ENCODE measurements around the gene UBALD2. TPM values are rescaled to one million over a fixed set of nuclear protein-coding genes. Genes with fewer than 3 reads are reported as not detected.
A peak's percentile ranks its signal among the peaks of the same experiment; 100 is the strongest.

Gene UBALD2
- total and polyA plus RNA-seq, 8 donors = 1.8 to 49.5 (median 38.7) TPM

- WGBS, 5 donors = 76 to 82% (median 80%) methylated on average over 5 of the region's 5 CpGs
- H3K4me3 ChIP-seq = no peak overlapping the region
- H3K4me1 ChIP-seq = peaks cover under 1 to 5% (median 3%) of the 10 kb centered on the region in 4 donors
- H3K36me3 ChIP-seq = no peaks in the 10 kb centered on the region
- peaks cover 0 to 7% (median 0%) of the 10 kb centered on the region in 3 donors for H3K27me3 ChIP-seq
- intact Hi-C loops (cut with DNase I; ENCODE audit: low total_unique reads) = no loop called here
- H3K9me3 ChIP-seq = no peaks in the 10 kb centered on the region
- no peak for DNase-seq
- TF ChIP-seq CTCF (IDR thresholded peaks at IDR 0.05) (no peak), POLR2A (IDR thresholded peaks at IDR 0.05) (no peak), EP300 (IDR thresholded peaks at IDR 0.05) (no peak), POLR2AphosphoS5 (IDR thresholded peaks at IDR 0.05) (no peak)
- no peak overlapping the region for H3K27ac ChIP-seq
Measured at GRCh38 chr17:76234354-76234679, 30.8 kb upstream of the UBALD2 start.

GRCh38 chr17:76235883-76236282, 29.3 kb upstream of the UBALD2 start:
- WGBS, 5 donors = 88 to 95% (median 92%) methylated on average over 2 of the region's 2 CpGs
- intact Hi-C loops (cut with DNase I; ENCODE audit: low total_unique reads) = no loop called here
- no peak overlapping the region for H3K4me3 ChIP-seq
- no peaks in the 10 kb centered on the region for H3K9me3 ChIP-seq
- no peaks in the 10 kb centered on the region for H3K36me3 ChIP-seq
- TF ChIP-seq POLR2A (IDR thresholded peaks at IDR 0.05) = no peak
- peaks cover 7 to 13% (median 13%) of the 10 kb centered on the region in 4 donors for H3K4me1 ChIP-seq
- H3K27ac ChIP-seq = no peak overlapping the region
- peaks cover 0 to 18% (median 5%) of the 10 kb centered on the region in 3 donors for H3K27me3 ChIP-seq
- DNase-seq = no peak

- DNase-seq = no peak
- intact Hi-C loops (cut with DNase I; ENCODE audit: low total_unique reads) = no loop called here
- H3K9me3 ChIP-seq = no peaks in the 10 kb centered on the region
- TF ChIP-seq POLR2A (IDR thresholded peaks at IDR 0.05) = no peak
- no peak for TF ChIP-seq POLR2AphosphoS5 (IDR thresholded peaks at IDR 0.05)
- TF ChIP-seq EP300 (IDR thresholded peaks at IDR 0.05) = no peak
- TF ChIP-seq CTCF (IDR thresholded peaks at IDR 0.05) = no peak
- H3K27me3 ChIP-seq = peaks cover 0 to 24% (median 6%) of the 10 kb centered on the region in 3 donors
- H3K4me3 ChIP-seq = no peak overlapping the region
- H3K27ac ChIP-seq = no peak overlapping the region
- peaks cover 13 to 21% (median 20%) of the 10 kb centered on the region in 4 donors for H3K4me1 ChIP-seq
- H3K36me3 ChIP-seq = no peaks in the 10 kb centered on the region
Measured at GRCh38 chr17:76236603-76237002, 28.5 kb upstream of the UBALD2 start.

GRCh38 chr17:76237859-76238313, 27.3 kb upstream of the UBALD2 start:
- WGBS, 5 donors = 65 to 75% (median 67%) methylated on average over 7 of the region's 7 CpGs
- peak in 1 of 2 donors; percentile 13 for DNase-seq
- intact Hi-C loops (cut with DNase I; ENCODE audit: low total_unique reads) = no loop called here

More at GRCh38 chr17:76237859-76238313, 27.3 kb upstream of the UBALD2 start:
- Histone ChIP-seq H3K9me3 (no peaks in the 10 kb centered on the region), H3K27ac (no peak overlapping the region), H3K27me3 (peaks cover 0 to 37% (median 9%) of the 10 kb centered on the region in 3 donors), H3K36me3 (no peaks in the 10 kb centered on the region), H3K4me3 (no peak overlapping the region), H3K4me1 (peaks cover 14 to 24% (median 23%) of the 10 kb centered on the region in 4 donors)
- TF ChIP-seq EP300 (IDR thresholded peaks at IDR 0.05) = no peak
- TF ChIP-seq POLR2A (IDR thresholded peaks at IDR 0.05) = no peak
- no peak for TF ChIP-seq CTCF (IDR thresholded peaks at IDR 0.05)
- no peak for TF ChIP-seq POLR2AphosphoS5 (IDR thresholded peaks at IDR 0.05)
